LNCAP (cell line): ENCODE measurements around the gene ZNF701.
A peak's percentile ranks its signal among the peaks of the same experiment; 100 is the strongest.

Experiments used
- TF ChIP-seq, protein P1 (sequence below): fragments of 450-650 bp; IDR thresholded peaks from 2 replicates; pipeline ENCODE4 v1.5.1; 2017; ENCODE audit warnings: mild to moderate bottlenecking

Gene ZNF701

DNA sequence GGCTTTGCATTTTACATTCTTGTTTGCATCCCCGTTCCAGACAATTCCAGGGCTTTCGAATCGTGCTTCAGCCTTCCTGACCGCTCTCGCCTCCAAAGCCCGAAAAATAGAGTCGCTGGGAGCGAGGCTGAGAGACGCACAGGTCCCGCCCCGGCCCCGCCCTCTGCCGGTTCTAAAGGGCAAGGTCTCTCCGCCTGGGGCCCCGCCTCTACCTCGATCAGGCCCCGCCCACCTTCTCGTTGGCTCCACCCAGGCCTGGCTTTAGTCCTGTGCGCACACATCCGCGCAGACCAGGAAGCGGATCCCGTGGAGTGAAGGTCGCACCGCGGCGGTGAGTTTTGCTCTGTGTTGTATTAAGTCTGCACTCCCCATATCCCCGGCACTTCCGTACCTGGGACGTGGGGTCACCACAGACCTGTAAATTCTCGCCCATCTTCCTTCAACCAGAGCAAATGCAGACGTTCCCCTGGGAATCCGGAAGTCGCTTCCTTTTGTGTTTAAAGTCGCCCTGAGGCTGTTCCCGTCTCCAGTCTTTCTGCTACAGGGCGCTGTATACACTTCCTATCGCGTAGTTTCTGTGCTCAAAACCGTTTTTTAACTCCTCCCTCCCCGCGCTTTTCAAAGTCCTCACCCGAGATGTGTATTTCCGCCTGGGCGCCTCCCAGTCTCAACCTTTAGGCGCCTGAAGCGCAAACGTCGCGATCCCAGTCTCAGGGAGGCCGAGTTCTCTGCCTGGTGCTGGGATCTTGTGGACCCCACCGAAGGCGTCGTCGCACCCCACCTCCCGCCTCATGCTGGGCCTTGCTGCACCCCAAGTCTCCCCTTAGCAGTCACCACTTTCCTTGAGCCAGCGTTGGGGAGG, at the start of gene ZNF701:
Gene ZNF701 (plus strand): TSS at position 288 of the 862 bp plus-strand sequence. CDS start 3,861 bp downstream, outside the sequence.
- TF ChIP-seq, protein P1, sequence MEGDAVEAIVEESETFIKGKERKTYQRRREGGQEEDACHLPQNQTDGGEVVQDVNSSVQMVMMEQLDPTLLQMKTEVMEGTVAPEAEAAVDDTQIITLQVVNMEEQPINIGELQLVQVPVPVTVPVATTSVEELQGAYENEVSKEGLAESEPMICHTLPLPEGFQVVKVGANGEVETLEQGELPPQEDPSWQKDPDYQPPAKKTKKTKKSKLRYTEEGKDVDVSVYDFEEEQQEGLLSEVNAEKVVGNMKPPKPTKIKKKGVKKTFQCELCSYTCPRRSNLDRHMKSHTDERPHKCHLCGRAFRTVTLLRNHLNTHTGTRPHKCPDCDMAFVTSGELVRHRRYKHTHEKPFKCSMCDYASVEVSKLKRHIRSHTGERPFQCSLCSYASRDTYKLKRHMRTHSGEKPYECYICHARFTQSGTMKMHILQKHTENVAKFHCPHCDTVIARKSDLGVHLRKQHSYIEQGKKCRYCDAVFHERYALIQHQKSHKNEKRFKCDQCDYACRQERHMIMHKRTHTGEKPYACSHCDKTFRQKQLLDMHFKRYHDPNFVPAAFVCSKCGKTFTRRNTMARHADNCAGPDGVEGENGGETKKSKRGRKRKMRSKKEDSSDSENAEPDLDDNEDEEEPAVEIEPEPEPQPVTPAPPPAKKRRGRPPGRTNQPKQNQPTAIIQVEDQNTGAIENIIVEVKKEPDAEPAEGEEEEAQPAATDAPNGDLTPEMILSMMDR: no peak

DNA sequence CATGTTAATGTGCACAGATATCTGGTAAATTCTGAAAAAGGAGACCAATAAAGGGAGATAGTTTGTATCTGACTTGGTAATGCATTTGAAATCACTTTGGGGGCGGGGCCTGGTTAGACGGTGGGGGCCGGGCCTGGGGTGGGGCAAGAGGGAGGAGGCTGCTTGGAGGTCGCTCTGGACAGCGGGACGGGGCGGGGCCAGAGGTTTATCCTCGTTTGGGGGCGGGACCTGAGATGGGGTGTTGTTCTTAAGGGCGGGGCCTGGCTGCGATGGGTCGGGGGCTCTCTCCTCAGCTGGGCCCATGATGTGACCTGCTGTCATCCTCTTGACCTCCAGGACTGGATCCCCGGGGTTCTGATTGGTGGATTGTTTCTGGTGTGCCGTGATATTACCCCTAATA, 47.5 kb upstream of the ZNF701 start:
- TF ChIP-seq, protein P1: no peak

DNA sequence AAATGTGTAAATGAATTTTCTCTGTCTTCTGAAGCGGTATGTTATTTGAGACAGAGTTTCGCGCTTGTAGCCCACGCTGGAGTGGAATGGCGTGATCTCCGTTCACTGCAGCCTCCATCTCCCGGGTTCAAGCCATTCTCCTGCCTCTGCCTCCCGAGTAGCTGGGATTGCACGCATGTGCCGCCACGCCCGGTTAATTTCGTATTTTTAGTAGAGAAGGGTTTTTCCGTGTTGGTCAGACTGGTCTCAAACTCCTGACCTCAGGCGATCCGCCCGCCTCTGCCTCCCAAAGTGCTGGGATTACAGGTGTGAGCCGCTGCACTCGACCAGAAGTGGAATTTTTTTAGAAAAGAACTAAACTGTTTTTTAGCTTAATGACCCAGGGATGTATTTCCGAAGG, 46.0 kb upstream of the ZNF701 start:
- TF ChIP-seq, protein P1: no peak

DNA sequence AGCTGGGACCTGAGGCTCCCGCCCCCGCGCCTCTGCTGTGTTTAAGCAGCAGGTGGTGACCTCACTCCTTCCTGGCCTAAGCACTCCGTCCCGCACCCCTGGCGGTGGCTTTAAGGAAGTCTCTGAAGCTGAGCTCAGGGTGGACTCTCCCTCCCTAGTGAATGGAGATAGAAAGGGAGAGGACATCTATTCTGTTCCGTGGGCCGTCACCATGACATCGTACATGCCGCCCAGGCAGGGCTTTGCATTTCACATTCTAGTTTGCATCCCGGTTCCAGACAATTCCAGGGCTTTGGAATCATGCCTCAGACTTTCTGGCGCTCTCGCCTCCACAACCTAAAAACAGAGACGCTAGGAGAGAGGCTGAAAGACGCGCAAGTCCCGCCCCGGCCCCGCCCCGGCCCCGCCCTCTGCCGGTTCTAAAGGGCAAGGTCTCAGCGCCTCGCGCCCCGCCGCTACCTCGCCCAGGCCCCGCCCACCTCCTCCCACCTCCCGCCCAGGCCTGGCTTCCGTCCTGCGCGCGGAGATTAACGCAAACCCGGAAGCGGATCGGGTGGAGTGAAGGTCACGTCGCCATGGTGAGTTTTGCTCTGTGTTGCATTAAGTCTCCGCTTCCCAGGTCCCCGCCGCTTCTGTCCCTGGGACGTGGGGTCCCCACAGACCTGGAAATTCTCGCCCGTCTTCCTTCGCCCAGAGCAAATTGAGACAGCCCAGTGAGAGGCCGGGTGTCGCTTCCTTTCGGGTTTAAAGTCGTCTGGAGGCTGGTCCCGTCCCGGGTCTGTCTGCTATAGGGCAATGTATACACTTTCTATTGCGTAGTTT, 42.7 kb upstream of the ZNF701 start, which contains the start of gene ZNF808:
Gene ZNF808 (plus strand): TSS at position 535 of the 822 bp plus-strand sequence. CDS start 15,617 bp downstream, outside the sequence.
- TF ChIP-seq, protein P1: peak; percentile 52

DNA sequence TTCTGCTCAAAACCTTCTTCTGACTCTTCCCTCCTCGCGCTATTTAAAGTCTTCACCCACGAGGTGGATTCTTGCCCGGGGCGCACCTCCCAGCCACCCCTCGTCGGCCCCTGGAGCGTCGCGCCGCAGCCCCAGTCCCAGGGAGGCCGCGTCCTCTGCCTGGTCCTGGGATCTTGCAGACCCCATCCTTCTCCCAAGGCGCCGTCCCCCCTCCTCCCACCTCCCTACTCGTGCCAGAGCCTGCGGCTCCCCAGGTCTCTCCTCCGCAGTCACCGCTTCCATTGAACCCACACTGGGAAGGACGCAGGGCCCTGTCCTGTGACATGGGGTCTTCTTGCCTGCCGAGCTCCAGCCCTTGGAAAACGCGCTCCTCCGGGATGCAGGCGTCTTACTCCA, 42.1 kb upstream of the ZNF701 start:
- TF ChIP-seq, protein P1: no peak

DNA sequence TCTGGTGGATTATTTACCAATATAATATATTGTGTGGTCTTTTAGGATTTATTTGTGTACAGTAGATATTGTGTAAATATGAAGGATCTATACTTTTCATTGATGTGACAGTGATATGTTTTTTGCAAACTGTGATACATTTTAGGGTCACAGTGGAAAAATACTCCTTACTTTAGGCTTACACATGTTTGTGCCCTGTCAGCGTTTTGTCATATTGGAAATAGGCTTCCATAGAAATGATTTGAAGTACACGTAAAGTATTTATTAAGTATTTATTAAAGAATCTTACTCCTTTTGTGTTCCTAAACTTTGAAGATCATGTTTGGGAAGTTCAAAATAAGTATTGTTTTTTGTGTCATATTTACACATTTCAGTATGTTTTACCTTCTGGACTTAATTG, 37.6 kb upstream of the ZNF701 start:
- TF ChIP-seq, protein P1: no peak

DNA sequence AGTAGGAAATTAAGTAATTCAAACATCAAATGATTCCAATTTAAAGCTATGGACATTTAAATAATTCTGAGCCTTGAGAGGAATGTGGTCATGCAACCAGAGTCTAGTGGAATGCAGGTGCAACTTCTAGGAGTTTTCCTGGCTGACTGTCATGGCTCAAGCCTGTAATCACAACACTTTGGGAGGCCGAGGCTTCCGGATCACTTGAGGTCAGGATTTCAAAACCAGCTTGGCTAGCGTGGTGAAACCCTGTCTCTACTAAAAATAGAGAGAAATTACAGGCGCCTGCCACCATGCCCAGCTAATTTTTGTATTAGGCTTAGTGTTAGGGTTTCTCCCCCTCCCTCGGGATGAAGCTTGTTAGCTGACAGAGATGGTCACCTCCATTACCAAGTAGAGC, 36.2 kb upstream of the ZNF701 start:
- TF ChIP-seq, protein P1: no peak
